ENCODE results near the gene PRKAG2. TPM values are rescaled to one million over a fixed set of nuclear protein-coding genes. Genes with fewer than 3 reads are reported as not detected.
"Not testable (repeated sequence)": the region's sequence is repeated elsewhere in the genome, so short reads cannot be mapped to it uniquely, and the experiment has no call there.

Gene PRKAG2
- total RNA-seq, 1 donor from 2014 or later, result 21.1 TPM

DNA sequence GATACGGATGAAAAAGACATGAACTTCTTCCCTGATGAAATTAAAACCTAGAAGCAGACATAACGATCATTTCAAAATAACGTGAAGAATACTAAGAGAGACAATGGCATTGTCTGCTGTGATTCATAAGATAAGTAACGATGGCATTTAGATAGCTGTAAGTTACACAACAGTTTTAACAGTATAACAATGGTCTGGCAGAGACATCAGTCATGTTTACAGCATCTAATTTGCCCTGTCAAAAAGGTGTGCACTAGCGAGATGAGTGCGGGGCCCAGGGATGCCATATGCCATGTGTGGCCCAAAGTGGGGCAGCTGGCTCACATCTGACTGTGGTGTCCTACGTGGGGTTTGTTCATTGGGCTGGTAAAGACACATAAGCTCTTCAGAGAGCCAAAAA is 301.5 kb downstream of the PRKAG2 start:
- Histone ChIP-seq H3K36me3 (ENCODE audit: control insufficient read depth, insufficient read depth, low read length) (no peaks in the 10 kb centered on the region), H3K4me3 (ENCODE audit: low read depth, low read length) (no peak overlapping the region), H3K27me3 (ENCODE audit: control insufficient read depth, insufficient read depth, low read length) (no peaks in the 10 kb centered on the region)
- DNase-seq (ENCODE audit: low read depth), result no peak
- TF ChIP-seq, protein P1, sequence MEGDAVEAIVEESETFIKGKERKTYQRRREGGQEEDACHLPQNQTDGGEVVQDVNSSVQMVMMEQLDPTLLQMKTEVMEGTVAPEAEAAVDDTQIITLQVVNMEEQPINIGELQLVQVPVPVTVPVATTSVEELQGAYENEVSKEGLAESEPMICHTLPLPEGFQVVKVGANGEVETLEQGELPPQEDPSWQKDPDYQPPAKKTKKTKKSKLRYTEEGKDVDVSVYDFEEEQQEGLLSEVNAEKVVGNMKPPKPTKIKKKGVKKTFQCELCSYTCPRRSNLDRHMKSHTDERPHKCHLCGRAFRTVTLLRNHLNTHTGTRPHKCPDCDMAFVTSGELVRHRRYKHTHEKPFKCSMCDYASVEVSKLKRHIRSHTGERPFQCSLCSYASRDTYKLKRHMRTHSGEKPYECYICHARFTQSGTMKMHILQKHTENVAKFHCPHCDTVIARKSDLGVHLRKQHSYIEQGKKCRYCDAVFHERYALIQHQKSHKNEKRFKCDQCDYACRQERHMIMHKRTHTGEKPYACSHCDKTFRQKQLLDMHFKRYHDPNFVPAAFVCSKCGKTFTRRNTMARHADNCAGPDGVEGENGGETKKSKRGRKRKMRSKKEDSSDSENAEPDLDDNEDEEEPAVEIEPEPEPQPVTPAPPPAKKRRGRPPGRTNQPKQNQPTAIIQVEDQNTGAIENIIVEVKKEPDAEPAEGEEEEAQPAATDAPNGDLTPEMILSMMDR (IDR thresholded peaks at IDR 0.05; ENCODE audit: insufficient read depth, low read length, poor library complexity, severe bottlenecking), result no peak

DNA sequence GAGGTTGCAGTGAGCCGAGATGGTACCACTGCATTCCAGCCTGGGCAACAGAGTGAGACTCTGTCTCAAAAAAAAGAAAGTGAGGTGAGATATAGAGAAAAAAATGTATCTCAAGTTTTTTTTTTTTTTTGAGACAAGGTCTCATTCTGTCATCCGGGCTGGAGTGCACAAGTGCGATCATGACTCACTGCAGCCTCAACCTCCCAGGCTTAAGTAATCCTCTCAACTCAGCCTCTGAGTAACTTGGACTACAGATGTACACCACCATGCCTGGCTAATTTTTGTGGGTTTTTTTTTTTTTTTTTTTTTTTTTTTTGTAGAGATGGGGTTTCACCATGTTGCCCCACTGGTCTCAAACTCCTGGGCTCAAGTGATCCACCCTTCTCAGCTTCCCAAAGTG is 303.9 kb downstream of the PRKAG2 start:
- not testable (repeated sequence) for H3K4me3 ChIP-seq (ENCODE audit: low read depth, low read length); DNase-seq (ENCODE audit: low read depth); H3K36me3 ChIP-seq (ENCODE audit: control insufficient read depth, insufficient read depth, low read length); H3K27me3 ChIP-seq (ENCODE audit: control insufficient read depth, insufficient read depth, low read length)

GRCh38 chr7:151572136-151572535 is 304.8 kb downstream of the PRKAG2 start:
- no peak overlapping the region for H3K4me3 ChIP-seq (ENCODE audit: low read depth, low read length)
- TF ChIP-seq, protein P1 (IDR thresholded peaks at IDR 0.05; ENCODE audit: insufficient read depth, low read length, poor library complexity, severe bottlenecking), result no peak
- no peaks in the 10 kb centered on the region for H3K36me3 ChIP-seq (ENCODE audit: control insufficient read depth, insufficient read depth, low read length)
- H3K27me3 ChIP-seq (ENCODE audit: control insufficient read depth, insufficient read depth, low read length), result no peaks in the 10 kb centered on the region
- no peak for DNase-seq (ENCODE audit: low read depth)

DNA sequence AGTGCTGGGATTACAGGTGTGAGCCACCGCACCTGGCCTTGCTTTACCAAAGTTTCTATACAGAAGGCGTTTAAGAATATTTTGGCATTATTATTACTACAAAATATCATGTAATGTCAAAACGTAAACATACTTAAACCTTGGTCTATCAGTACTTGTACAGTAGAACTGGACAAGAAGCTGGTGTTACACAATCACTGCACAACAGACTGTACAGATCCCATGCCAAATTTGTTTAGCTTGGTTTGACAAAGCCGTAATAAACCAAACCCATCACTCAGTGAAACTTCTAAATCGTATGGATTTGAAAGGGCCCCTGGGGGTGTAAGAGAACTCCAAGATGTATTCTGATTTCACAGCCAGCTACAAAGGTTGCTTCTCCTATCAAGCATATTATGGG is 305.4 kb downstream of the PRKAG2 start:
- Histone ChIP-seq H3K27me3 (ENCODE audit: control insufficient read depth, insufficient read depth, low read length) (no peaks in the 10 kb centered on the region), H3K36me3 (ENCODE audit: control insufficient read depth, insufficient read depth, low read length) (no peaks in the 10 kb centered on the region), H3K4me3 (ENCODE audit: low read depth, low read length) (no peak overlapping the region)
- no peak for DNase-seq (ENCODE audit: low read depth)
- TF ChIP-seq, protein P1 (IDR thresholded peaks at IDR 0.05; ENCODE audit: insufficient read depth, low read length, poor library complexity, severe bottlenecking), result no peak

DNA sequence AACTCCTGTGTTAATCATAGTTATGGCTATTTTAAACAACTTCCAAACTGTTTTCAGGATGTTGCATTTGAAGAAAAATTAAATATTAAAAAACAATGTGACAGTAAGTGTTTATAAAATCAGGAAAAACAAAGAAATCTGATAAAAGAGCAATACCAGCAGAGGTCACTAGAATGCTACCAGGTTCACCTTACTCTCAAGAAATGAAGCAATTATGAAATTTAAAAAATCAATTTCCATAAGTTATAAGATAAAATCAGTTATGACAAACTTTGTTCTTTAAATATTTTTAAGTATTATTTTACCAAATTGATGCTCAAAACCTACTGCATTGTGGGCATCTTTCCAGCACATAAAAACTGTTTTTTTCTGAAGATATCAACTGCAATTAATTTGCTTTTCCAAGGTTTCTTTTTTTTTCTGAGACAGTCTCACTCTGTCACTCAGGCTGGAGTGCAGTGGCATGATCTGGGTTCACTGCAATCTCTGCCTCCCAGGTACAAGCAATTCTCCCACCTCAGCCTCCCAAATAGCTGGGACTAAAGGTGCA is 306.5 kb downstream of the PRKAG2 start:
- DNase-seq (ENCODE audit: low read depth), result no peak
- Histone ChIP-seq H3K27me3 (ENCODE audit: control insufficient read depth, insufficient read depth, low read length) (no peaks in the 10 kb centered on the region), H3K36me3 (ENCODE audit: control insufficient read depth, insufficient read depth, low read length) (no peaks in the 10 kb centered on the region), H3K4me3 (ENCODE audit: low read depth, low read length) (no peak overlapping the region)
- TF ChIP-seq, protein P1 (IDR thresholded peaks at IDR 0.05; ENCODE audit: insufficient read depth, low read length, poor library complexity, severe bottlenecking), result peak; percentile 27

GRCh38 chr7:151568956-151569940 is 307.7 kb downstream of the PRKAG2 start:
- H3K36me3 ChIP-seq (ENCODE audit: control insufficient read depth, insufficient read depth, low read length), result no peaks in the 10 kb centered on the region
- no peak overlapping the region for H3K4me3 ChIP-seq (ENCODE audit: low read depth, low read length)
- no peaks in the 10 kb centered on the region for H3K27me3 ChIP-seq (ENCODE audit: control insufficient read depth, insufficient read depth, low read length)
- TF ChIP-seq, protein P1 (IDR thresholded peaks at IDR 0.05; ENCODE audit: insufficient read depth, low read length, poor library complexity, severe bottlenecking), result no peak
- no peak for DNase-seq (ENCODE audit: low read depth)
